GM18867 (cell line): ENCODE measurements around the gene SIGLEC12.

Experiments used
- ATAC-seq: cut with Tn5 transposase; IDR thresholded peaks from one replicate; pipeline ENCODE4 v1.9.1; 2021; ENCODE audit warnings: mild to moderate bottlenecking, moderate library complexity; ENCODE audit not compliant: unreplicated experiment

The SIGLEC12 gene

DNA sequence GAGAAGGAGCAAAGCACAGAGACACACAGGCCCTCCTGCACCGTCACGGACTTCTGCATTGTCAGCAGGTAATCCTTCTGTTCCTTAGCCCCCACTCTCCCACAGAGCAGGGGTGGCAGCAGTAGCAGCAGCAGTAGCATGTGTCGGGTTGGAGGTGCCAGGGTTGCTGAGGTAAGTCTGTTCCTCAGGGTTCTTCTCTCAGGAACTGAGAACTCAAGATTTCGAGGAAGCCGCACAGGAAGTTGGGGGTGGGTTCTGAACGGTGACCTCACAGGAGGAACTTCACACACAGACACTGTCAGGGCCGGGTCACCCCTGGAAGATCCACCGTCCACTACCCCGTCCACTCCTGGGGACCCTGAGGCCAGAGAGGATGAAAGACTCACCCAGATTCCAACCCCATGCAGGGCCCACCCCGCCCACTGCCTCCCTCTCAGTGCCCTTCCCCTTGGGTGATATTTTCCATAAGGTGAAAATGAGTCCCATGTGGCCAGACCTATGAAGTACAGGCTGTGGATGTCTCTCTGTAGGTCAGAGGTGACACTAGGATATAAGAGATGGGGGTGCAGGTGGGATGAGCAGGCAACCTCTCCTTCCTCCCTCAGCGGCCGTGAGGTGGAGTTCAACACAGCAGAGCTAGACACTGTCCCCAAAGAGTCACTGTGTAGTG, at the start of gene SIGLEC12:
Gene SIGLEC12, minus strand, starts transcription at position 207 of the 670 bp plus-strand sequence. Its CDS starts 67 bp downstream, at position 140.
- ATAC-seq, result no peak

DNA sequence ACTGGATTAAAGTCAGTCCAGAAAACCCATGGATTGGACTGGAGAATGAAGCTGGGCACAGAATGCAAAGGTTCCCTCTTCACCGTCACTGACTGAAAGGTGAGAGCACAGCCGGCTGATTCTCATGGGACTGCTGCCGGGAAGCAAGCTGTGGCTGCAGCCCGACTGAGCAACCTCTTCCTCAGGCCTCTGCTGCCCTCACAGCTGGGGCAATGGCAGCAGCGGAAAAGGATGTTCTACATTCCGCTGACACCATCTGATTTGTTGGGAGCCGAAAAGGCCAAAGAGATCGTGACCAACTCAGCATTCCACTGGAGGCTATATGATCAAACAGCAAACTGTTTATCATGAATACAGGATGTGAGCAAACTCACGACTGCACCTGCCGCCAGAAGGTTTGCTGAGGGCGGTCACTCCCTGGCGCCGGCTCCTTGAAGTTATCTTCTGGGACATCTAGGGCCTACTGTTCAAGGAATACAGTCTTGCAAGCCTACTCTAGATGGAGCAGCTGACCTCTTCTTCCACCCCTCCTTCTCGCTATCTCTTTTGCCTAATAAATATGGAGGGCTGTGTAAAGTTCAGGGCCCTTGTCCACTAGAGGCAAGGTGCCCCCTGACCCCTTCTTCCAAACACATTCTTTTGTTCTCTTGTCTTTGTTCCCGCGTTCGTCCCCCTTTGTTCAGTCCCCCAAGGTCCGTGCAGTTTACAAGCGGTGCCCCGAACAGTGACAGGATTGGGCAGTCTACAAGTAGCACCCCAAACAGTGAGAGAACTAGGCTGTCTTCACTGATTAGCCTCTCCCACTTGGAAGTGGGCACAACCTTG, 49.5 kb upstream of the SIGLEC12 start:
- no peak for ATAC-seq

DNA sequence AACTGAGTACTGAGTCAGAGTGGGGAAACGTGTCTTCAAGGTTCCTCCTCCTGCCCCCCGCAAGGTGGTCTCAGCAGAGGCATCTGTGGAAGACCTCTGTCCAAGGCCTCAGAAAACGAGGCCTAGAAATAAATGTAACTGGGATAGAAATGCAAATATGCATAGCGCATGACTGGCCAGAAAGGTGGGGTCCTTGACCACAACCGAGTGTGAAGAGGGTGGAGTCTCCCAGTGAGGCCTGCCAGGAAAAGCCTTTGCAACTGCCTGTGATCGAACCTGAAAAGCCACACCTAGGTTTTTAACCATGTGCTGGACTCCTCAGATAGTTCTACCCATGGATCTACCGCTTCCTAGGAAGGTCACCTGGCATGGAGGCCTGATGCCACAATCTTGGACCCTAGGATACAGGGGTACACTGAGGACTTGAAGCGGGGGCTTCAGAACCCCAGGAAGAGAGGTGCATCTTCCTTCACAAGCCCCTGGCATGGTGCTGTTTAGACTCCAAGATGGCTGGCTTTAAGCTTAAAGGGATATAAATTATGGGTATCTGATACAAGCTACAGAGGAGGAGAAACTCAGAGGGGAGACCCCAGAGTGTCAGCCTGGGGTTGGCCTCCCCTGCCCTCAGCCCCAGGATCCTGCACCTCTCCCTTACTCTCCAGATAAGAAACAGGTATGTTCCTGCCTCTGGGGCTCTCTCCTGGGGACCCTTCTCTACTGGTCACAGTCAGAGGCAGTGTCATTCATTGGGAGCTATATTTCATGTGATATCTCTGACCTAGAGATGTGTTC, 48.1 kb upstream of the SIGLEC12 start:
- ATAC-seq, result no peak

DNA sequence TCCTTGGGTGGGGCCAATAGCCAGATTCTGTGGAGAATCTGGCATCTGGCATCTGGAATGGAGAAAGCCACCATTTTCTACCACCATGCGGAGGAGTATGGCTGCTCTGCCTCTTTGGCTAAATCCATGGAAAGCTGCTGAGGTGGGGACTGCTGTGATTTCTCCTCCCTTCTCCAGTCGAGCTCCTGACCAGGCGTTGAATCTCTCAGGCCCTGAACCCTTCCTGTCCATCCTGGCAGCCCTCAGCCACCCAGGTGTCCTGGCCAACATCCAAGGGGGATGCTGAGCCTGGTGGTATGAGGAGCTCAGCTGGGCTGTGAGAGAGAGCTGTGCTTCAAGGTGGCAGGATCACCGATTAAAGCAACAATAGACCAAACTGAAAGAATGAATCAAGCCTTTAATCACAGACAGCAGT, 47.3 kb upstream of the SIGLEC12 start:
- ATAC-seq, result no peak

DNA sequence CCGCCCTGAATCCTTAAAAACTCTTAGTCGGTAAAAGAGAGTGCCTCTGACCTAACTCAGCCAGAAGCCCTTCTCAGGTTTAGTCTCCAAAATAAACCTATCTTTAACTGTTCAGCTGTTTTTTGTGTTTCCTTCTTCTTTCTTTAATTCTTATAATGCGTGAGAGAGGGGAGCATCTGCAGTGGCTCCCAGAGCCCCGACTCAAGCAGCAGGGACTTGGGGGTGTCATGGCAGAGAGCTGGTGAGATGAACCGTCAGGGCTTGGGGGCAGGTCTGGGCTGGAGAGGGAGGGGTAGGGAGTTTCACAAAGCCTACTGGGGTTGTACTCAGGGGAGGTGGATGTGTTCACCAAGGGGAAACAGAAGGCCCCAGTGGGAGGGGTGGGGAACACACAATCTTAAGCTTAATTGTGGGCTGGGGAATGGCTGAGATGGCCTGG, 46.6 kb upstream of the SIGLEC12 start:
- no peak for ATAC-seq

DNA sequence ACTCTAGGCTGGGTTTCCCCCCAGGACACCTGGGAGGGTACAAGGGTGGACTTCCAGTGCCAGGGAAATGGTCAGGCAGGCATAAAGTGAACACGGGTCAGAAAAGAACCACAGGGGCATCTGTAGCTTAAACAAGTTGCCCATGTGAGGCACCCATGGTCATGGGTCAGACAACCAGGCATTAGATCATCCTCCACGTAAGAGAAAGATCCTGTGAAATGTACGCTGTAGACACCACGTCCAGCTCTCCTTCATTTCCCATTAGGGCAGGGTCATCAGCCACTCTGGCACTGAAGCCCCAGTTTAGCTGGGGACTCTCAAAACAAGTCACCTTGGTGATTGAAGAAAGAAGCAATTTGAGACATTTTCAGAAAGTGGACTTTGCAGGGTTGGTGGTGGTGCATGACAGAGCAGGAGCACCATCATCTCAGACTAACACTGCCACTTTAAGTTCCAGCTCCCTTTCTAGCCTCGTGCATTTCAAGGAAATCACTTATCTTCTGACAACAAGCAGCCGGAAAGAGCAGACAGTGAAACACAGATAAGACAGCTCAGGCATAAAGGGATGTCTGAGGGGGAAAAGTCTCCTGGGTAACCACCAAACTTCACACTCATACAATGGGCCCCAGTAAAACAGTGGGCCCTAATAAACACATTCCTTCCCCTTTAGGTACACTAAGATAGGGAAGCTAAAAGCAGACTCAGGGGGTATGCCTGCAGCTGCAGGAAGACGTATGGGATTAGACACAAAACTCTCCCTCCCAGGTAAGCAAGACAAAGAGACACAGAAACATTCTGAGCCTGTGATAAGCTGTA, 46.0 kb upstream of the SIGLEC12 start:
- ATAC-seq, result no peak

DNA sequence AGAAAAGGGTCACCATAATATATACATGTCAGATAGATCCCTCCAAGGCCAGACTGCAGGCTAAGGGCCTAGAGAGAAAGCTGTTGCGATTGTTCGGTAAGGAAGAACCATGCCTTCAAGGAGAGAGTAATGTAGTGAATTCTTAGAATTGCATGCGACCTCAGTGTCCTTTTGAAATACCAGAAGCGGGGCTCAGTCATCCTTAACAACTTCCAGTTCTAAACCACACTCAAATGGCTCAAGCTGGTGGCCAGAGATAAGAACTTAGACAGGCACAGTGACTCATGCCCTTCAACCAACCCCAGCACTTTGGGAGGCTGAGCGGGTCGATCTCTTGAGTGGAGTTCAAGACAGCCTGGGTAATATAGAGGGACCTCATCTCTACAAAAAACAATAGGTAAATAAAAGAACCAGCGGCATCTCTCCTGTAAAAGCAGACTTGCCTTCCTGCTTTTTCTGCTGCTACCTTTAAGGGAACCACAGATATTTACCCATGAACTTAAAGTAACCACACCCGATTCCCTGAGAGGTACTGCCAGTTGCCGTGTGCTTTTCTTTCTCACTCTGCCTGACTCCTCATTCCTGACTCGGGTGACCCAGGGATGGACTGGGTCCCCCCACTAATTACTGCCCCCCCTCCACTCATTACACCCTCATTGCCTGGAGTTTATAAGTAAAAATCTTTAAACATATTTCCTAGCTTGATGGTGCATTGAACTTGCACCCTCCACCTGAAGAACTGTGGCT, 45.2 kb upstream of the SIGLEC12 start:
- no peak for ATAC-seq

DNA sequence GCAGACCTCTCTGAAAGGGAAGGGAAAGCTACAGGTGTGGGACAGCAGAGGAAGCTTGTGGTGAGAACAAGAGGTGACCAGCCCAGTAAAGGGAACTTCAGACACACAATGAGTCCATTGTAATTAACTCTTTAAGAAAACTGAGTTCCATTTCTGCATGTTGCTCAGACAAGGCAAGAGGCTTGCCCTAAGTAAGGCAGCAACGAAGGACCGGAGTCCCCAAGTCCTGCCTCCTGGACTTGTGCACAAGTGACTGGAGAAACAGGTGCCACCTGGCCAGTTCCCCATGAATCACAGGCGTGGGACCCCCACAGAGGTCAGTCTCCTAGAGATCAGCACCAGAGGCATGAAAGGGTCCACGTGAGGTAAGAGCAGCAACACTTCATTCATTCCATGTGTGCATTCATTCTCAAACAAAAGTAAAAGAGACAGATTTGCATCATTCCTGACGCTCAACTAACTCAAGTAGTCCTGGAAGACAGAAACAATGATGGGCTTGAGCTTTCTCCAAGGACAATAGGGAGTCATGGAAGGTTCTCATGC, 44.6 kb upstream of the SIGLEC12 start:
- no peak for ATAC-seq

DNA sequence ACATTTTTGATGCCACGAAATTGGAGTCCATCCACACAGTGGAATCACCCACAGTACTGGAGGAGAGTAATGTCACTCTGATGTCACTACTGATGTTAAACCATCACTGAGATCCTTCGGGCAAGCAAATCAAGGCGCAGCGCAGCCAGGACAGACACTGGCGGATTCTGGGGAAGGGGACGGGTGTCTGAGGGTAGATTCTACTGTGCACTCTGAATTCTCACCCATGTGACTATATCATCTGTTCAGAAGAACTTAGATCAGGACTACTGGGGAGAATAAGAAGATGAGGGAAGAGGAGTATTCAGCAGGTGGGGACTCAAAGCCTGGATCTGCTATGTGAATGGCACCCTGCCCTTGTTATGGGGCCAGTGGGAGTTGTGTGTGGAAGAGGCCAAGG, 42.4 kb upstream of the SIGLEC12 start:
- ATAC-seq, result no peak

DNA sequence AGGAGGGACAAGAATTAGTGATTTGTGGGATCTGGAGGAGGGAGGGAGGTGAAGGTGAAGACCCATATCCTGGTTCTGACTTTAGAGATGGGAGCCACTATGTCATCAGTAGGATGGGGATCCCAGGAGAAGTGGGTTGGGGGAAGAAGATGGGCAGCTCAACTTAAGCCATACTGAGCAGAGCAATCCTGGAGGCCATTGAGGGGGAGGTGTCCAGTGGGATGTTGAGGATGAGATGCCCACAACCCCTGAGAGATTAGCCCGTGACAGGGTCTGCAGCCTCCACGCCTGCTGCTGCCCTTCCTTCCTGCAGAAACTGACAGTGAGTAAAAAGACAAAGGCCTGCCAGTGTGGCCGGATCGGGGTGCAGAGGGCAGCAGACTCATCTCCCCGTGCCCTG, 41.1 kb upstream of the SIGLEC12 start:
- ATAC-seq, result no peak

DNA sequence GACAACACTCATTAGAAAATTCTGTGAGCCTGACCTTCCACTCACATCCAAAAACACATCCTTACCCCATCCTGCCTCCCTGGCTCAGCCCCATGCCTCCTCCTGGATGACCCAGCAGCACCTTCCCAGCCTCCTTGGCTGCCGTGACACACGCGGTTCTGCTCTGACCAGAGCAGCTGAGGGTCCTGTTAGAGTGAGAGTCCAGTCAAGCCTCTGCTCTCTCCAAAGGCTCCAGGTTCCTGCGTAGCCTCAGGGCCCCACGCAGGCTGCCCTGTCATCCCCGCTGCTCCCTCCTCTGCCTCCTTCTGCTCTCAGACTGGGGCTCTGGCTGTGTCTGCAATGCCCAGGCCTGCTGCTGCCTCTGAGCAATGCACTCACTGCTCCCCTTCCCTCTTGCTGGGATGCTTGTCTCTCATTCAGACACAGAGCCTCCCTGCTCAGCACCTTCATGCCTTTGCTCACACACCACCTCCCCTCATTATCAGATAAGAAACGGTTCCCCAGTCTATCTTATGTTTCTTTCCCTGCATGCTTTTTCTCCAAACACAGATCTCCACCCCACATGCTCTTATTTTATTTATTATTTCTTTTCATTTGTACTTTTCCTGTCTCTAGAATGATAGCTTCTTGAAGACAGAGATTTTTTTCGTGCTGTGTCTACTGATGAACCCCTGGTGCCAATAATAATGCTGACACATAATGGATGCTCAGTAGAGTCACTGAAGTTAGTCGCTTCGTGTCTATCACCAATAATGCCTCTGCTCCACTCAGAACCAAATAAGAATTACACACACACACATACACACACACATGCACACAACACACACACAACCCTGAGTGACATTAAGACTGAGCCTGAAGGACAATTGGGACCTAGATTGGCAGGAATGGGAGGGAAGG, 40.1 kb upstream of the SIGLEC12 start:
- ATAC-seq, result no peak

DNA sequence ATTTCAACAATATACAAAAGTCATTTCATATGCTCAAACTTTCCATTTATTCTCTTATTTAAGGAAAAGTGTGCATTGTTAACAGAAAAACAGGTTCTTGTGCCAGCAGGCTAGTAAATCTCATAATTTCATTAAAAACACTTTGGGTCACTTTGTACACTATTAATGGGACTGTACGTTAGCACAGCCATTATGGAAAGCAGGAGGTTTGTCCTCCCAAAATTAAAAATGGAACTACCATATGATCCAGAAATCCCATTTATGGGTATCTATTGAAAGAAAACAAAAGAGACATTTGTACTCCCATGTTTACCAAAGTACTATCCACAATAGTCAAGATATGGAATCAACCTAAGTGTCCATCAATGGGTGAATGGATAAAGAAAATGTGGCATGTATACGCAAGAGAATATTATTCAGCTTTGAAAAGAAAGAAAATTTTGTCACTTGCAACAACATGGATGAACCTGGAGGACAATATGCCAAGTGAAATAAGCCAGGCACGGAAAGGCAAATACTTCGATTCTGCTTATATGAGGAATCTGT, 38.3 kb upstream of the SIGLEC12 start:
- no peak for ATAC-seq

DNA sequence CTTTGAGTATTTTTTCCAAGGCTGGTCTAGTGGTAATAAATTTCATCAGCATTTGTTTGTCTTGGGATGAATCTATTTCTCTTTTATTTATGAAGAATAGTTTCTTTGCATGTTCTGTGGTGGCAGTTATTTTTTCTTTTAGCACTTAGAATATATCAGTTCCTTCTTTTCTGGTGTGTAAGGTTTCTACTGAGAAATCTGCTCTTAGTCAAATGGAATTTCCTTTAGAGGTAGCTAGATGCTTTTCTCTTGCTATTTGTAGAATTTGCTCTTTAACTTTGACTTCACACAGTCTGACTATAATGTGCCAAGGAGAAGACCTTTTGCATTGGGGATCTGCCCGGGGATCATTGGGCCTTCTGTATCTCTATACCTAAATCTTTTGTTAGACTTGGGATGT, 33.9 kb upstream of the SIGLEC12 start:
- ATAC-seq, result no peak

DNA sequence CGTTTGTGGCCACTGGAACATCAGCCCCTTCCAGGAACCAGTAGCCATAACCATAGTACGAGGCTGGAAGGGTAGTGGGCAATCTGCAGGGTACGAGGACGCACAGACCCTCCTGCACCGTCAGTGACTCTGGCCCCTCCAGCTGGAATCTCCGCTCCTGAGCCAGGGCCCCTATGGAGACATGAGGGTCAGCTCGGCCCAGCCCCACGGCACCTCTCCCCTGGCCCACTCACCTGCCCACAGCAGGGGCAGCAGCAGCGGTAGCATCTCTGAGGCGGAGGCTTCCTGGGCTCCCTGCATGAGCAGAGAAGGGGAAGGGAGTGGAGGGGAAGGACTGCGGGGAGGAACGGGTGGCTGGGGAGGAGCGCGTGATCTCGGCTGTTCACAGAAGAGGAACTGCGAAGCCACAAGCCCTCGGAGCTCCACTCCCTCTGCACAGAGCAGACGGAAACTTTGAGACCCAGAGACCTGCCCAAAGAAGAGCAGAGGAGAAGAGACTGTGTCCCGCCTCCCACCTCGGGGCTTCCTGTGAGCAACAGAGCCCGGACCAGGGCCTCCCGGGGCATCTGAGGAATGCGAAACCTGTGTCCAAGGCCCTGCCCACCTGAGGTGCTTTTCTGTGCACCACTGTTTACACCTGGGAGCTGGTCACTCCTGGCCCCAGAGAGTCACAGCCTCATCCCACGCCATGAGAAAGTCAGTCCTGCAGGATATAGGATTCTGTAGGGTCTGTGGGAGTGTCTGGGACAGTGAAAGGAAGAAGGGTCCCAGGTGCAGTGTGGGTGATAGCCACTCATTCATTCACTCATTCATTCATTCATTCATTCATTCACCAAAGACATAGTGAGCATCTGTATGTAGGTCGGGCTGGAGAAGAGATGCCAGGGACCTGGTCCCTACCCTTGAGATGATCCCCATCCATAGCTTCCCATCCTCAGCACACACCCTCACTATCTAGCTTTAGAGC, 30.0 kb upstream of the SIGLEC12 start, which contains the start of gene SIGLEC6:
Gene SIGLEC6, minus strand, starts transcription at position 322 of the 967 bp plus-strand sequence. Its CDS starts 22 bp downstream, at position 300.
- ATAC-seq, result peak; percentile 74

DNA sequence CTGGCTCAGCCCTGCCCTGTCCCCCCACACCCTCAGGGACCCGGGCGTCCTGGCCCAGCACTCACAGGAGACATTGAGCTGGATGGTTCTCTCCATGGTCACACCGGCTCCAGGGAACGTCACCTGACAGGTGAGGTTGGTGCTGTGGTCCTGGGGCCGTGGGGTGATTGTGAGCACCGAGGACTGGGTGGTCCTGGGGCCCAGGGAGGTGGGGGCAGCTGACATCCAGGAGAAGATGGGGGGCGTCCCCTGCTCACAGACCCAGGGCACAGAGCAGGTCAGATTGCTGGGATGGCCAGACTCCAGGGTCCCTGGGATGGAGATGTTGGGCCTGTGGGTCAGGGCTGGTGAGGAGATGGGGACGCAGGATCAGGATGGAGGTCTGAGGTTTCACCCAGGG, 29.0 kb upstream of the SIGLEC12 start:
- ATAC-seq, result no peak

DNA sequence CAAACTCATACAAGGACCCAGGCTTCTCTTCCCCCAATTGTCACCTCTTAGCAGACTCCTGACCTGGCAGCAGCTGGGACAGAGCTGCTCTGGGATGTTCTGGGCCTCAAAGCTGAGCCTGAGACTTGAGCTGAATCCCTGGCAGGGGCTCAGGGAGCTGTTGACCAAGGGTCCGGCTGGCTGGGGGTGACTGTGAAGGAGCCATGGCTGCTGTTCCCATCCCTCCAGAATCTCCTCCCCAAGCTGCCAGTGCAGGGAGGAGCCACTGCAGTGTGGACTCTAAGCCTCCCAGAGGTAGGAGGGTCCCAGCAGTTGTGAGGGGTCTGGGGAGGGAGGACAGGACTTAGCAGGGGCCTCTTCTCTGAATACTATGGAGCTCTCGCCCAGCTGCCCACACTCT, 27.7 kb upstream of the SIGLEC12 start:
- ATAC-seq, result no peak

DNA sequence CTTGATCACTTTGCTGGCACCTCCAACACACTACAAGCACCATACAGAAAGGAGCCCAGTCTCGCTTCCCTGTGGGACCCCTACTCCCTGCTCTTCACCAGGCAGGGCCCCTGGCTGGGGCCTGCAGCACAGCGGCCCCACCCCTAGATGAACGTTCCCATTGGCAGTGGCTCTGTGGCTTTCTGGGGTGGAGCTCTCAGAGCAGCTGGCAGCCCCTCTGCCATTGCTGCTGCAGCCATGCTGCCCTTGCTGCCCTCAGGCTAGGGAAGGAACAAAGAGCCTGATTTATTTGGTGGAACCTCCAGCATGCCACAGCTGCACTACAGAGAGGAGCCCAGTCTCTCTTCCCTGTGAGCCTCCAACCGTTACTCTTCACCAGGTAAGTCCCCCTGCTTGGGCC, 24.1 kb upstream of the SIGLEC12 start:
- no peak for ATAC-seq
